Ishikawa (cell line): Measurements from ENCODE around the gene TEX29.

Experiments
- CREB1 ChIP-seq: IDR thresholded peaks from 2 replicates; pipeline ENCODE4 v1.6.1; 2012; ENCODE audit warnings: low read depth
- EP300 ChIP-seq: IDR thresholded peaks from 2 replicates; pipeline ENCODE4 v1.6.1; 2012; ENCODE audit warnings: borderline replicate concordance
- FOXM1 ChIP-seq: IDR thresholded peaks from 2 replicates; pipeline ENCODE4 v1.6.1; 2012; ENCODE audit warnings: low read depth, borderline replicate concordance
- NFIC ChIP-seq: IDR thresholded peaks from 2 replicates; pipeline ENCODE4 v1.6.1; 2012
- REST ChIP-seq: IDR thresholded peaks from 2 replicates; pipeline ENCODE4 v1.6.1; 2012; ENCODE audit warnings: low read depth, mild to moderate bottlenecking
- TCF12 ChIP-seq: IDR thresholded peaks from 2 replicates; pipeline ENCODE4 v1.6.1; 2012; ENCODE audit warnings: low read depth
- TEAD4 ChIP-seq: IDR thresholded peaks from 2 replicates; pipeline ENCODE4 v1.6.1; 2012

- TF ChIP-seq EP300 (no peak), NFIC (no peak), FOXM1 (no peak), REST (no peak), TCF12 (no peak), CREB1 (no peak), TEAD4 (no peak)
Observed at GRCh38 chr13:111280681-111281585, 39.5 kb upstream of the TEX29 start.
